Peyer's patch (tissue), 4 donors: Measurements from ENCODE around the gene GOLGA8Q.
"Not testable (repeated sequence)": the region's sequence is repeated elsewhere in the genome, so short reads cannot be mapped to it uniquely, and the experiment has no call there.

Source experiments
- POLR2A ChIP-seq, 2 donors: fragments of 450-650 bp; IDR thresholded peaks; one replicate each; pipeline ENCODE4 v1.5.1; 2017; ENCODE audit warnings: antibody characterized with exemption in 2 of 2, mild to moderate bottlenecking in 2 of 2, moderate library complexity in 2 of 2
- TF ChIP-seq, protein P1 (sequence below), 6 experiments: fragments of 450-650 bp in 4 of 6; fragments of 200-600 bp in 2 of 6; sonication (generic) in 1 of 6; IDR thresholded peaks; one replicate each; pipeline ENCODE4 v1.5.1; 2017 to 2019; ENCODE audit warnings: antibody characterized with exemption in 6 of 6, mild to moderate bottlenecking in 3 of 6, moderate library complexity in 1 of 6

DNA sequence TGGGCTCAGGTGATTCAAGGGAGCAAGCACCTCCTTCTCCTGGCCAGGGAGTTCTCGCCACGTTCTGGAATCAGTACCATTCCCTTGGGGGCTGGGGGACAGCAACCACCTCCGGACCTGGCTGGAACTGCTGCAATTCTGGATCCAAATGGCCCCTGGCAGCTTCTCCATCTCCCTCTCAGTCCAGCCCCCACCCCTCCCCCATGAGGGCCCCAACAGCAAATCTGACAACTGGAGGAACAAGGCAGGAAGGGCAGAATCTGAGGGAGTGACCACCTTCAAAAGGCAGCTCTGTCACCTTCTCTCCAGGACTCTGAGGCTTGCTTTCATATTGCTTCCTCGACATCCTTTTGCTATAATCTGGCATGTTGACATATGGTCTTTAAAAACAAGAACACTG lies 25.9 kb upstream of the GOLGA8Q start:
- TF ChIP-seq, protein P1, sequence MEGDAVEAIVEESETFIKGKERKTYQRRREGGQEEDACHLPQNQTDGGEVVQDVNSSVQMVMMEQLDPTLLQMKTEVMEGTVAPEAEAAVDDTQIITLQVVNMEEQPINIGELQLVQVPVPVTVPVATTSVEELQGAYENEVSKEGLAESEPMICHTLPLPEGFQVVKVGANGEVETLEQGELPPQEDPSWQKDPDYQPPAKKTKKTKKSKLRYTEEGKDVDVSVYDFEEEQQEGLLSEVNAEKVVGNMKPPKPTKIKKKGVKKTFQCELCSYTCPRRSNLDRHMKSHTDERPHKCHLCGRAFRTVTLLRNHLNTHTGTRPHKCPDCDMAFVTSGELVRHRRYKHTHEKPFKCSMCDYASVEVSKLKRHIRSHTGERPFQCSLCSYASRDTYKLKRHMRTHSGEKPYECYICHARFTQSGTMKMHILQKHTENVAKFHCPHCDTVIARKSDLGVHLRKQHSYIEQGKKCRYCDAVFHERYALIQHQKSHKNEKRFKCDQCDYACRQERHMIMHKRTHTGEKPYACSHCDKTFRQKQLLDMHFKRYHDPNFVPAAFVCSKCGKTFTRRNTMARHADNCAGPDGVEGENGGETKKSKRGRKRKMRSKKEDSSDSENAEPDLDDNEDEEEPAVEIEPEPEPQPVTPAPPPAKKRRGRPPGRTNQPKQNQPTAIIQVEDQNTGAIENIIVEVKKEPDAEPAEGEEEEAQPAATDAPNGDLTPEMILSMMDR (IDR thresholded peaks at IDR 0.05), result not testable (repeated sequence)
- not testable (repeated sequence) for TF ChIP-seq POLR2A (IDR thresholded peaks at IDR 0.05)
